A549 (cell line): ENCODE measurements around the gene CRYBB1. TPM values are rescaled to one million over a fixed set of nuclear protein-coding genes. Genes with fewer than 3 reads are reported as not detected.

Experiments used
- ATAC-seq, 2 experiments: fragments of 200-7000 bp in 1 of 2; fragments of >200 bp in 1 of 2; cut with Nextera tagmentation in 1 of 2; cut with Tn5 transposase in 1 of 2; 3 replicates each; pipeline versions ENCODE4 v1.8.0 to v1.9.1; 2018 to 2020; ENCODE audit warnings: mild to moderate bottlenecking in 1 of 2, moderate library complexity in 1 of 2
- CTCF ChIA-PET: fragments of 300-600 bp; sonication (Branson Sonifier 250); formaldehyde crosslinking; extraction: SDS; loops from one replicate; lab custom pipeline; 2021; ENCODE audit warnings: antibody characterized with exemption, inconsistent platforms; lab: Yijun Ruan, JAX
- POLR2A ChIA-PET: fragments of 350-600 bp; formaldehyde crosslinking; extraction: SDS; loops from one replicate; lab custom pipeline; 2021; ENCODE audit warnings: antibody characterized with exemption, inconsistent platforms; lab: Yijun Ruan, JAX
- DNase-seq, 2 experiments: peaks; one replicate each; pipeline versions ENCODE4 v3.0.0 to v3.0.0-alpha.2; 2011 to 2016; ENCODE audit warnings: low read depth in 1 of 2, low spot score in 1 of 2
- FAIRE-seq: peaks from 2 replicates; lab custom pipeline; 2011; peaks lifted over from hg19 to GRCh38; lab: Jason Lieb, UNC
- H3K27ac ChIP-seq, 2 experiments: fragments of >200 bp; sonication (Bioruptor Twin); formaldehyde crosslinking; 3 replicates each; pipeline ENCODE4 v1.5.1; 2016 to 2017
- H3K4me1 ChIP-seq: fragments of >200 bp; sonication (Bioruptor Twin); formaldehyde crosslinking; 3 replicates; pipeline ENCODE4 v1.6.1; 2016
- H3K4me2 ChIP-seq: fragments of >200 bp; sonication (Bioruptor Twin); formaldehyde crosslinking; 3 replicates; pipeline ENCODE4 v1.6.1; 2016
- H3K4me3 ChIP-seq: fragments of >200 bp; sonication (Bioruptor Twin); formaldehyde crosslinking; 3 replicates; pipeline ENCODE4 v1.5.1; 2016
- H3K9me3 ChIP-seq: fragments of >200 bp; sonication (Bioruptor Twin); formaldehyde crosslinking; 3 replicates; pipeline ENCODE4 v1.6.1; 2016
- CHD2 ChIP-seq: fragments of 150-350 bp; IDR thresholded peaks from 2 replicates; pipeline ENCODE4 v1.6.1; 2014; ENCODE audit warnings: low read length; ENCODE audit not compliant: partially characterized antibody
- EHMT2 ChIP-seq: fragments of 200-600 bp; sonication (generic); IDR thresholded peaks from 2 replicates; pipeline ENCODE4 v1.6.1; 2016; ENCODE audit warnings: antibody characterized with exemption, low read depth, mild to moderate bottlenecking, moderate library complexity
- FOXS1 ChIP-seq: fragments of 250-450 bp; sonication (Bioruptor Pico); IDR thresholded peaks from 2 replicates; pipeline ENCODE4 v1.5.0; 2020; ENCODE audit warnings: mild to moderate bottlenecking, moderate library complexity
- HEYL ChIP-seq: fragments of 250-450 bp; sonication (Bioruptor Pico); IDR thresholded peaks from 2 replicates; pipeline ENCODE4 v1.8.0; 2021; ENCODE audit warnings: mild to moderate bottlenecking, moderate library complexity
- HOXA7 ChIP-seq: fragments of 250-450 bp; sonication (Bioruptor Pico); IDR thresholded peaks from 2 replicates; pipeline ENCODE4 v1.5.0; 2020; ENCODE audit warnings: mild to moderate bottlenecking, moderate library complexity
- JUN ChIP-seq, 2 experiments: fragments of >200 bp; sonication (Bioruptor Twin); formaldehyde crosslinking; IDR thresholded peaks; 2 replicates in 1 of 2; 3 replicates in 1 of 2; pipeline ENCODE4 v1.6.1; 2016 to 2017
- JUNB ChIP-seq: fragments of >200 bp; sonication (Bioruptor Twin); formaldehyde crosslinking; IDR thresholded peaks from 2 replicates; pipeline ENCODE4 v1.6.1; 2016
- MAFK ChIP-seq: fragments of 450-650 bp; IDR thresholded peaks from 2 replicates; pipeline ENCODE4 v1.6.1; 2014; ENCODE audit not compliant: partially characterized antibody
- MAZ ChIP-seq: fragments of 150-350 bp; IDR thresholded peaks from 2 replicates; pipeline ENCODE4 v1.6.1; 2014; ENCODE audit warnings: antibody characterized with exemption, low read depth, low read length, borderline replicate concordance
- NFE2L2 ChIP-seq: fragments of 150-350 bp; conservative IDR thresholded peaks from 2 replicates; pipeline ENCODE4 v1.6.1; 2014; ENCODE audit warnings: low read length
- NR3C1 ChIP-seq: fragments of >200 bp; sonication (Bioruptor Twin); formaldehyde crosslinking; IDR thresholded peaks from 3 replicates; pipeline ENCODE4 v1.6.1; 2017
- POLR2AphosphoS2 ChIP-seq: conservative IDR thresholded peaks from 2 replicates; pipeline ENCODE4 v1.6.1; 2012; ENCODE audit warnings: low read length, improper control_type of control experiment, inconsistent platforms
- RARB ChIP-seq: fragments of 250-450 bp; sonication (Bioruptor Pico); IDR thresholded peaks from 2 replicates; pipeline ENCODE4 v1.8.0; 2021; ENCODE audit warnings: mild to moderate bottlenecking, moderate library complexity
- RNF2 ChIP-seq: fragments of 200-600 bp; sonication (generic); IDR thresholded peaks from 2 replicates; pipeline ENCODE4 v1.6.1; 2016; ENCODE audit warnings: low read depth, mild to moderate bottlenecking, antibody characterized with exemption, moderate library complexity, borderline replicate concordance
- SMC3 ChIP-seq: fragments of >200 bp; sonication (Bioruptor Twin); formaldehyde crosslinking; IDR thresholded peaks from 3 replicates; pipeline ENCODE4 v1.6.1; 2018; ENCODE audit warnings: inconsistent platforms
- TFCP2L1 ChIP-seq: fragments of 250-450 bp; sonication (Bioruptor Pico); IDR thresholded peaks from 2 replicates; pipeline ENCODE4 v1.5.0; 2021; ENCODE audit warnings: mild to moderate bottlenecking
- TP53 ChIP-seq: fragments of 250-450 bp; sonication (Bioruptor Pico); IDR thresholded peaks from 2 replicates; pipeline ENCODE4 v1.5.0; 2021; ENCODE audit warnings: mild to moderate bottlenecking, moderate library complexity
- ZFP36 ChIP-seq: fragments of 450-650 bp; IDR thresholded peaks from 2 replicates; pipeline ENCODE4 v1.6.1; 2014; ENCODE audit warnings: borderline replicate concordance; ENCODE audit not compliant: partially characterized antibody
- ZNF302 ChIP-seq: fragments of 250-450 bp; sonication (Bioruptor Pico); IDR thresholded peaks from 2 replicates; pipeline ENCODE4 v1.9.0; 2021; ENCODE audit warnings: inconsistent platforms, mild to moderate bottlenecking, moderate library complexity
- ZSCAN20 ChIP-seq: fragments of 250-450 bp; sonication (Bioruptor Pico); IDR thresholded peaks from 2 replicates; pipeline ENCODE4 v1.8.0; 2022; ENCODE audit warnings: mild to moderate bottlenecking, moderate library complexity
- WGBS: methylation state at CpG from one replicate; pipeline ENCODE4 v1.1.6; 2017; ENCODE audit errors: missing lambda C conversion rate; 5-methylcytosine and 5-hydroxymethylcytosine counted together
- polyA plus RNA-seq, 4 experiments: library from polyadenylated mRNA; depleted of rRNA in 3 of 4; stranded (reverse); fragments of >200 nt; fragmentation: RNase III in 1 of 4; extraction: RNeasy Plus Mini Kit Qiagen cat#74134 plus additional on column Dnase treatment in 1 of 4; gene quantifications; 2 replicates in 3 of 4; 3 replicates in 1 of 4; pipeline ENCODE4 v1.2.3, GENCODE V29; 2011 to 2017
- TF ChIP-seq, protein P1 (sequence below): fragments of 450-650 bp; IDR thresholded peaks from 2 replicates; pipeline ENCODE4 v1.6.1; 2014; ENCODE audit warnings: antibody characterized with exemption
- TF ChIP-seq, protein P2 (sequence below): IDR thresholded peaks from 2 replicates; pipeline ENCODE4 v1.6.1; 2012
- TF ChIP-seq, protein P3 (sequence below): fragments of 200-600 bp; sonication (generic); IDR thresholded peaks from 2 replicates; pipeline ENCODE4 v1.6.1; 2016; ENCODE audit warnings: antibody characterized with exemption, mild to moderate bottlenecking, moderate library complexity
- TF ChIP-seq, protein P4 (sequence below): IDR thresholded peaks from 2 replicates; pipeline ENCODE4 v1.6.1; 2012; ENCODE audit warnings: low read depth, borderline replicate concordance

Gene CRYBB1
- polyA plus RNA-seq, 2 of the 4 experiments (the other 2 are of a cell fraction) = not detected

GRCh38 chr22:26636296-26636695, 18.5 kb upstream of the CRYBB1 start:
- TF ChIP-seq HEYL (CRISPR knock-in tag) = no peak
- TF ChIP-seq TP53 (CRISPR knock-in tag) = no peak
- no peak for TF ChIP-seq RARB
- TF ChIP-seq RNF2 = no peak
- TF ChIP-seq EHMT2 = no peak
- TF ChIP-seq, protein P1, sequence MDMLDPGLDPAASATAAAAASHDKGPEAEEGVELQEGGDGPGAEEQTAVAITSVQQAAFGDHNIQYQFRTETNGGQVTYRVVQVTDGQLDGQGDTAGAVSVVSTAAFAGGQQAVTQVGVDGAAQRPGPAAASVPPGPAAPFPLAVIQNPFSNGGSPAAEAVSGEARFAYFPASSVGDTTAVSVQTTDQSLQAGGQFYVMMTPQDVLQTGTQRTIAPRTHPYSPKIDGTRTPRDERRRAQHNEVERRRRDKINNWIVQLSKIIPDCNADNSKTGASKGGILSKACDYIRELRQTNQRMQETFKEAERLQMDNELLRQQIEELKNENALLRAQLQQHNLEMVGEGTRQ = no peak
- no peak for TF ChIP-seq JUN (IDR thresholded peaks at IDR 0.05)
- no peak for TF ChIP-seq MAZ
- TF ChIP-seq, protein P2, sequence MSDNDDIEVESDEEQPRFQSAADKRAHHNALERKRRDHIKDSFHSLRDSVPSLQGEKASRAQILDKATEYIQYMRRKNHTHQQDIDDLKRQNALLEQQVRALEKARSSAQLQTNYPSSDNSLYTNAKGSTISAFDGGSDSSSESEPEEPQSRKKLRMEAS = no peak
- no peak for TF ChIP-seq MAFK
- no peak for TF ChIP-seq ZSCAN20 (CRISPR knock-in tag)
- TF ChIP-seq FOXS1 (CRISPR knock-in tag) = no peak
- no peak for TF ChIP-seq SMC3
- TF ChIP-seq, protein P3, sequence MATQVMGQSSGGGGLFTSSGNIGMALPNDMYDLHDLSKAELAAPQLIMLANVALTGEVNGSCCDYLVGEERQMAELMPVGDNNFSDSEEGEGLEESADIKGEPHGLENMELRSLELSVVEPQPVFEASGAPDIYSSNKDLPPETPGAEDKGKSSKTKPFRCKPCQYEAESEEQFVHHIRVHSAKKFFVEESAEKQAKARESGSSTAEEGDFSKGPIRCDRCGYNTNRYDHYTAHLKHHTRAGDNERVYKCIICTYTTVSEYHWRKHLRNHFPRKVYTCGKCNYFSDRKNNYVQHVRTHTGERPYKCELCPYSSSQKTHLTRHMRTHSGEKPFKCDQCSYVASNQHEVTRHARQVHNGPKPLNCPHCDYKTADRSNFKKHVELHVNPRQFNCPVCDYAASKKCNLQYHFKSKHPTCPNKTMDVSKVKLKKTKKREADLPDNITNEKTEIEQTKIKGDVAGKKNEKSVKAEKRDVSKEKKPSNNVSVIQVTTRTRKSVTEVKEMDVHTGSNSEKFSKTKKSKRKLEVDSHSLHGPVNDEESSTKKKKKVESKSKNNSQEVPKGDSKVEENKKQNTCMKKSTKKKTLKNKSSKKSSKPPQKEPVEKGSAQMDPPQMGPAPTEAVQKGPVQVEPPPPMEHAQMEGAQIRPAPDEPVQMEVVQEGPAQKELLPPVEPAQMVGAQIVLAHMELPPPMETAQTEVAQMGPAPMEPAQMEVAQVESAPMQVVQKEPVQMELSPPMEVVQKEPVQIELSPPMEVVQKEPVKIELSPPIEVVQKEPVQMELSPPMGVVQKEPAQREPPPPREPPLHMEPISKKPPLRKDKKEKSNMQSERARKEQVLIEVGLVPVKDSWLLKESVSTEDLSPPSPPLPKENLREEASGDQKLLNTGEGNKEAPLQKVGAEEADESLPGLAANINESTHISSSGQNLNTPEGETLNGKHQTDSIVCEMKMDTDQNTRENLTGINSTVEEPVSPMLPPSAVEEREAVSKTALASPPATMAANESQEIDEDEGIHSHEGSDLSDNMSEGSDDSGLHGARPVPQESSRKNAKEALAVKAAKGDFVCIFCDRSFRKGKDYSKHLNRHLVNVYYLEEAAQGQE = no peak
- TF ChIP-seq ZNF302 (CRISPR knock-in tag) = no peak
- TF ChIP-seq NFE2L2 = no peak
- TF ChIP-seq POLR2AphosphoS2 = no peak
- TF ChIP-seq, protein P4, sequence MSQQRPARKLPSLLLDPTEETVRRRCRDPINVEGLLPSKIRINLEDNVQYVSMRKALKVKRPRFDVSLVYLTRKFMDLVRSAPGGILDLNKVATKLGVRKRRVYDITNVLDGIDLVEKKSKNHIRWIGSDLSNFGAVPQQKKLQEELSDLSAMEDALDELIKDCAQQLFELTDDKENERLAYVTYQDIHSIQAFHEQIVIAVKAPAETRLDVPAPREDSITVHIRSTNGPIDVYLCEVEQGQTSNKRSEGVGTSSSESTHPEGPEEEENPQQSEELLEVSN = no peak
- TF ChIP-seq HOXA7 (CRISPR knock-in tag) = no peak
- no peak for TF ChIP-seq ZFP36
- FAIRE-seq (no peak), ATAC-seq (no peak), DNase-seq (no peak)
- WGBS = 0% methylated on average over 1 of the region's 1 CpG
- no peak overlapping the region for H3K27ac ChIP-seq
- no peak overlapping the region for H3K4me2 ChIP-seq
- ChIA-PET CTCF (interaction anchor here (1.0 kb wide), 1 partner anchor 133 kb away, joined by 3 read pairs; no protein-coding TSS in a partner anchor), POLR2A (no interaction called here)
- no peak overlapping the region for H3K4me3 ChIP-seq
- no peaks in the 10 kb centered on the region for H3K9me3 ChIP-seq
- H3K4me1 ChIP-seq = no peaks in the 10 kb centered on the region

DNA sequence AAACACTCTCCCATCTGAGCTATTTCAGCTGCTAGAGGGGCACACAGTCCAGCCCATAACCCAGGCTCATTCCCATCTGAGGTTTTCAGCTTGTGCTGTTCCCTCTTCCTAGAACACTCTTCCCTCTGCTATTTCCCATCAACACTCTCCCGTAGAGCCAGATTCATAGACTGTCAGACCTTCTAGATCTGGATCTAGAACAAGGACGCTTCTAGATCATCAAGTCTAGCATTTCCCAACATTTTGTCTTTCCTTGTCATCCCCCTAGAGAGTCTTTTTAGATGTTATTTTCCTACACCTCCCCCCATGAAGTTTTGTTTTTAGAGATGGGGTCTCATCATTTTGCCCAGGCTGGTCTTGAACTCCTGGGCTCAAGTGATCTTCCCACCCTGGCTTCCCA, 17.3 kb upstream of the CRYBB1 start:
- H3K4me2 ChIP-seq = no peak overlapping the region
- CTCF ChIA-PET = no interaction called here
- POLR2A ChIA-PET = no interaction called here
- no peak for FAIRE-seq
- no peak overlapping the region for H3K27ac ChIP-seq
- no peak for TF ChIP-seq CHD2
- TF ChIP-seq MAZ = no peak
- TF ChIP-seq HEYL (CRISPR knock-in tag) = no peak
- TF ChIP-seq TFCP2L1 (CRISPR knock-in tag) = no peak
- no peak for TF ChIP-seq NR3C1
- TF ChIP-seq JUNB = no peak
- no peak for TF ChIP-seq RNF2
- no peaks in the 10 kb centered on the region for H3K9me3 ChIP-seq
- no peak for DNase-seq
- no peak overlapping the region for H3K4me3 ChIP-seq
- WGBS = 33% methylated on average over 2 of the region's 2 CpGs
- H3K4me1 ChIP-seq = no peaks in the 10 kb centered on the region
- no peak for ATAC-seq
